ENCODE data around the gene CENPP.

DNA sequence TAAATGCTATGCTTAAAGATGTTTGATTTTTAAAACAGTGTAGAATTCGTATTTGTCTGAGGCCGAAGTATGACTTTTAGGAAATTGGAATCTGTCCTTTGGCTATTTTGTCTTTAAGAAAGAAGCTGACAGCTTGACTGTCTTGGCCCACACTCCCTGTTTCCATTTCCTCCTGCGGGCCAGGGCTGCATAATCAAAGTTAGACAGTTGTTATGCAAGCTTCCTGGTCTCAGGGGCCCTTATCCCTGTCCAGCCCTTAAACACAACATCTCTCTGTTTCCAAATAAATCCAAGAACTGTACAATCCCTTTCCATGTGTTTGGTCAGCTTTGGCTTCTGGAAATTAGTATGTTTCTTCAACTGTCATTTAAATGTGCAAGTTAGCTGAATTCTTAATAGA, 264.6 kb downstream of the CENPP start:
- TF ChIP-seq EZH2phosphoT487 (IDR thresholded peaks at IDR 0.05; ENCODE audit: low read length) = no peak
- TF ChIP-seq, protein P1, sequence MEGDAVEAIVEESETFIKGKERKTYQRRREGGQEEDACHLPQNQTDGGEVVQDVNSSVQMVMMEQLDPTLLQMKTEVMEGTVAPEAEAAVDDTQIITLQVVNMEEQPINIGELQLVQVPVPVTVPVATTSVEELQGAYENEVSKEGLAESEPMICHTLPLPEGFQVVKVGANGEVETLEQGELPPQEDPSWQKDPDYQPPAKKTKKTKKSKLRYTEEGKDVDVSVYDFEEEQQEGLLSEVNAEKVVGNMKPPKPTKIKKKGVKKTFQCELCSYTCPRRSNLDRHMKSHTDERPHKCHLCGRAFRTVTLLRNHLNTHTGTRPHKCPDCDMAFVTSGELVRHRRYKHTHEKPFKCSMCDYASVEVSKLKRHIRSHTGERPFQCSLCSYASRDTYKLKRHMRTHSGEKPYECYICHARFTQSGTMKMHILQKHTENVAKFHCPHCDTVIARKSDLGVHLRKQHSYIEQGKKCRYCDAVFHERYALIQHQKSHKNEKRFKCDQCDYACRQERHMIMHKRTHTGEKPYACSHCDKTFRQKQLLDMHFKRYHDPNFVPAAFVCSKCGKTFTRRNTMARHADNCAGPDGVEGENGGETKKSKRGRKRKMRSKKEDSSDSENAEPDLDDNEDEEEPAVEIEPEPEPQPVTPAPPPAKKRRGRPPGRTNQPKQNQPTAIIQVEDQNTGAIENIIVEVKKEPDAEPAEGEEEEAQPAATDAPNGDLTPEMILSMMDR (IDR thresholded peaks at IDR 0.05; ENCODE audit: low read length) = no peak

Measured in MM.1S (cell line).